ENCODE measurements around the gene AGBL1.

GRCh38 chr15:86394866-86395265 is 315.2 kb downstream of the AGBL1 start:
- TF ChIP-seq POLR2AphosphoS5 (IDR thresholded peaks at IDR 0.05; ENCODE audit: low read depth, low read length) (no peak), TAF1 (IDR thresholded peaks at IDR 0.05; ENCODE audit: borderline replicate concordance, insufficient read depth, low read length) (no peak), SIN3A (IDR thresholded peaks at IDR 0.05; ENCODE audit: borderline replicate concordance, insufficient read depth, low read length) (no peak)

Data from PFSK-1 (cell line).